Activated T-cell treated with anti-CD3 and anti-CD28 coated beads, Interleukin-2, amount 50 U/mL, for 72 hours (primary cell): ENCODE results near the gene LRRC72. TPM values are rescaled to one million over a fixed set of nuclear protein-coding genes. Genes with fewer than 3 reads are reported as not detected.

Experiments
- ATAC-seq, 2 donors: fragments of 150-1000 bp; cut with Tn5 transposase; replicated peaks in 1 of 2; 2 replicates each; pipeline ENCODE4 v1.10.0; 2021; ENCODE audit warnings: moderate library complexity in 2 of 2, mild to moderate bottlenecking in 1 of 2
- DNase-seq, 2 donors: peaks; one replicate each; pipeline ENCODE4 v3.0.0; 2021 to 2022; ENCODE audit warnings: mixed read lengths in 1 of 2
- H3K27ac Mint-ChIP-seq: one replicate; pipeline ENCODE4 v1.8.0; 2022; ENCODE audit warnings: mild to moderate bottlenecking, moderate library complexity, mixed read lengths
- H3K27me3 Mint-ChIP-seq: one replicate; pipeline ENCODE4 v1.8.0; 2022; ENCODE audit warnings: low read depth, mixed read lengths
- H3K36me3 Mint-ChIP-seq, 2 donors: one replicate each; pipeline ENCODE4 v1.8.0; 2022; ENCODE audit warnings: mixed read lengths in 2 of 2, mild to moderate bottlenecking in 1 of 2; ENCODE audit not compliant: insufficient read depth in 2 of 2
- H3K4me1 Mint-ChIP-seq: one replicate; pipeline ENCODE4 v1.8.0; 2022; ENCODE audit warnings: low read depth, mixed read lengths
- H3K4me3 Mint-ChIP-seq, 2 donors: one replicate each; pipeline ENCODE4 v1.8.0; 2022; ENCODE audit warnings: mild to moderate bottlenecking in 2 of 2, mixed read lengths in 2 of 2, moderate library complexity in 2 of 2
- H3K9me3 Mint-ChIP-seq, 2 donors: one replicate each; pipeline ENCODE4 v1.8.0; 2022; ENCODE audit warnings: mixed read lengths in 2 of 2
- total RNA-seq, 2 donors: library from RNA; stranded (reverse); gene quantifications; one replicate each; pipeline ENCODE4 v1.2.3, GENCODE V29; 2022

LRRC72 gene
- total RNA-seq, 2 donors from 2014 or later: not detected

GRCh38 chr7:16542401-16542800, 15.8 kb downstream of the LRRC72 start:
- no peaks in the 10 kb centered on the region for H3K27me3 Mint-ChIP-seq
- DNase-seq: no peak
- peaks cover 0 to 4% of the 10 kb centered on the region in 2 donors for H3K9me3 Mint-ChIP-seq
- H3K27ac Mint-ChIP-seq: no peak overlapping the region
- ATAC-seq: no peak
- H3K4me3 Mint-ChIP-seq: no peak overlapping the region
- H3K4me1 Mint-ChIP-seq: no peaks in the 10 kb centered on the region
- no peaks in the 10 kb centered on the region for H3K36me3 Mint-ChIP-seq

DNA sequence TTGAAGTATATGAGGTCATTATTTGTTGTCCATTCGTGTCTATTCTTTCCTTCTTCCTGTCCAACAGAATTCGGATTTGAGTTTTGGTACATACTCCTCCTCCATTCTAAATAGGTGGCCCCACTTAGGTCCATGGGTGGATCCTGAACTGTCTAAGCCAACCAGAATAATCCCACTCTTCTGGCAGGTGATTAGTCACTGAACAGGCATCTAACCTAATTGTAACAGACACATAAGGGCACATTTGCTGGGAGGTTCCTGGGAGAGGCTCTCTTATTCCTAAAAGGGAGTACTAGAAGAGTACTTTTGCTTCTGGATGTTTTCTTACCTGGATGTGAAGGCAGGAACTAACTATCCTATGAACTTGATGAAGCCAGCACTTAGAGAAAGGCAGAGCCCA, 16.8 kb downstream of the LRRC72 start:
- DNase-seq (no peak), ATAC-seq (no peak)
- Mint-ChIP-seq H3K36me3 (no peaks in the 10 kb centered on the region), H3K4me3 (no peak overlapping the region), H3K27me3 (no peaks in the 10 kb centered on the region), H3K4me1 (no peaks in the 10 kb centered on the region), H3K9me3 (peaks cover 0 to 4% of the 10 kb centered on the region in 2 donors), H3K27ac (no peak overlapping the region)

DNA sequence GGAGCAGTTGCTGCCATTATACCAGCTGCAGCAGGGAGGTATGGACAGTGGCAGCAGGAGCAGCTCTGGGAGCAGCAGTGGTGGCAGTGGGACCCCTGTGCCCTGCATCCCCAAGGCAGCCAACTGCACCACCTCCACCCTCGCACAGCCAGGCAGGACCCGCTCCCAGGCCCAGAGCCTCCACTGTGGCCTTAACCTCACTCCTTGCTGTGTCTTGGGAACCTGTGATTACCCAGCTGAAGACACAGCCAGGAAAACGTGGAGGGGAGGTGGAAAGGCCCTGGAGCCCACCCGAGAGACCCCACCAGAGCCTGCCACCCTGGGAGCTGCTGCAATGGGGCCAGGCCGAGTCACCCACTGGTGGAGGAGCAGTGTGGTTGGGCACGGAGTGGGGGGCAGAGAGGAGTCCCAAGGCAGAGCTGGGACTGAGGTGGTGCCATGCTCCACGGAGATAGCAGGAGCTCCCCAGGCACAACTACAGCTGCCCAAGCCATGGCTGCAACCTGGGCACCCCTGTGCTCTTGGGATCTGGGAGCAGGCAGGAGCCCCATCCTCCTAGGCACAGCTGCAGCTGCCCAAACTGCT, 20.4 kb downstream of the LRRC72 start:
- no peak overlapping the region for H3K4me3 Mint-ChIP-seq
- ATAC-seq: no peak

DNA sequence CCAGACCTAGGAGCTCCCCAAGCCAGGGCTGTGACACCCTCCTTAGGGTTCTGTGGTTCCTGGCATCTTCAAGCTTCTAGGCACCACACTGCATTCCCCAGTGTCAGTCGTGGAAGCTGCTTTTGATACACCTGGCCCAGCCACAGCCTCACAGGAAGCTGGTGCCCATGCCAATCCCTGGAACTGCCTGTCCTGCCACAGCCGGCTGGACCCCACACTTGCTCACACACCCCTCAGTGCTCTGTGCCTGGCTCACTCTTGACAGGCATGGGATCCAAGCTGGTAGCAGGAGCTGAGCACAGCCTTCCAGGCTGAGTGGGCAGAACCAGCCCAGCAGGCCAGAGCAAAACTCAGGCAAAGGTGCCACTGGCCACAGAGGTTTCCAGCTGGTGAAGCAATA, 21.8 kb downstream of the LRRC72 start:
- DNase-seq (no peak), ATAC-seq (no peak)
- no peak overlapping the region for H3K27ac Mint-ChIP-seq

More for the DNA sequence above, 20.4 kb downstream of the LRRC72 start:
- DNase-seq: no peak
- H3K4me1 Mint-ChIP-seq: no peaks in the 10 kb centered on the region
- no peaks in the 10 kb centered on the region for H3K27me3 Mint-ChIP-seq
- no peaks in the 10 kb centered on the region for H3K36me3 Mint-ChIP-seq
- H3K27ac Mint-ChIP-seq: no peak overlapping the region
- no peaks in the 10 kb centered on the region for H3K9me3 Mint-ChIP-seq

GRCh38 chr7:16550671-16551070, 24.0 kb downstream of the LRRC72 start:
- no peak for ATAC-seq
- Mint-ChIP-seq H3K4me1 (no peaks in the 10 kb centered on the region), H3K9me3 (no peaks in the 10 kb centered on the region), H3K36me3 (no peaks in the 10 kb centered on the region), H3K4me3 (no peak overlapping the region), H3K27me3 (no peaks in the 10 kb centered on the region), H3K27ac (peak overlapping the region; percentile 3)
- DNase-seq: no peak

More for the DNA sequence above, 21.8 kb downstream of the LRRC72 start:
- H3K4me1 Mint-ChIP-seq: no peaks in the 10 kb centered on the region
- H3K27me3 Mint-ChIP-seq: no peaks in the 10 kb centered on the region
- no peak overlapping the region for H3K4me3 Mint-ChIP-seq
- H3K36me3 Mint-ChIP-seq: no peaks in the 10 kb centered on the region
- no peaks in the 10 kb centered on the region for H3K9me3 Mint-ChIP-seq

DNA sequence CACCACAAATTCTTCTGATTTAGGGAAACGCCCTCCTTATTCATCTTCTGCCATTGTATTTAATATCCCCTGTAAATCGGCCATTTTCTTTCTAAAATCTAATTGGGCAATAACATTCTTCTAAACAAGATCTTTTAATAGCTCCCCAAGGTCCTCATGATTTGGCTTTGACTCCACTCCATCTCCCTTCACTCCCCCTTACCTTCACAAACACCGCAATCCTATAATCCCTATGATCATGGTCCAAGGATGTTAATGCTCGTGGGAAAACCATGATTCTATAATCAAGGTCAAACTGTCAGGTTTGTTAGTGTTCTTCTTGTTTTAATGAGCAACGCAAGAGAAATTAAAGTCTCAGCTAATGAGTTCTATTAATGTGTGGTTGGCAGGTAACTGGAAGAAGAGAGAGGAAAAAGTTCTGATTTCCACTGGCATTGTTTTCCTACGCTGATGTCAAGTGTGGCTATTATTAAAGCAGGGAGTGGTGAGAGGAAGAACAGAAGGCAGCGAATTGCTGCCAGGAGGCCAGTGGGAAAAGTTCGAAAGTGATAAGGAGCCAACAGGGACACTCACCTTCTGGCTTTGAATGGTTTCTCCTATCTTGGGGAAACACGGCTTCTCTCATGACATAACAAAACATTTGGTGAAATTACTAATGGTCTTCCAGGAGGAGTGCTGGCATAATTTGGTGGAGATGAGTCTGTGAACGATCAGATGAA, 28.1 kb downstream of the LRRC72 start:
- no peaks in the 10 kb centered on the region for H3K27me3 Mint-ChIP-seq
- H3K4me3 Mint-ChIP-seq: no peak overlapping the region
- no peaks in the 10 kb centered on the region for H3K36me3 Mint-ChIP-seq
- DNase-seq: no peak
- ATAC-seq: no peak
- H3K9me3 Mint-ChIP-seq: no peaks in the 10 kb centered on the region
- H3K4me1 Mint-ChIP-seq: no peaks in the 10 kb centered on the region
- H3K27ac Mint-ChIP-seq: no peak overlapping the region

DNA sequence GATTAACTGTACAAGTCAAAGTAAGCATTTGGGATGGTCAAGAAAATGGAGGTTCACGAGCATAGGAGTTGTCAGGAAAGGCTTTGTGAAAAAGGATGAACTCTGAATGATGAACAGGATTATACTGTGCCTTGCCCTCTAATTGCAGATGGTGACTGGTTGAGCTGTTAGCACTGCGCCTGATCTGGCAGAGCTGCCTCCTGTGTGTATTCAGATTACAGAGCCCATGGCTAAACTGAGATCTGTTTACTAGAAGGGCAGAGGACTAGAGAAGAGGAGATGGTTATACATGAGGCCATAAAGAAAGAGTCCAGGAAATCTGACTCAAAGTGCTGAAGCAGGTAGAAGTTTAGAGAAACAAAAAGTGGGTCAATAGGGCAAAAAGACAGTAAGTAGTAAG, 29.7 kb downstream of the LRRC72 start:
- ATAC-seq (no peak), DNase-seq (no peak)
- Mint-ChIP-seq H3K4me3 (no peak overlapping the region), H3K9me3 (no peaks in the 10 kb centered on the region), H3K27me3 (no peaks in the 10 kb centered on the region), H3K27ac (no peak overlapping the region), H3K4me1 (no peaks in the 10 kb centered on the region), H3K36me3 (no peaks in the 10 kb centered on the region)

GRCh38 chr7:16558761-16559302, 32.2 kb downstream of the LRRC72 start:
- H3K4me3 Mint-ChIP-seq: no peak overlapping the region
- no peak overlapping the region for H3K27ac Mint-ChIP-seq
- no peaks in the 10 kb centered on the region for H3K36me3 Mint-ChIP-seq
- peaks cover 10% of the 10 kb centered on the region for H3K4me1 Mint-ChIP-seq
- H3K9me3 Mint-ChIP-seq: no peaks in the 10 kb centered on the region
- H3K27me3 Mint-ChIP-seq: no peaks in the 10 kb centered on the region
- no peak for ATAC-seq
- no peak for DNase-seq

GRCh38 chr7:16559497-16560179, 33.0 kb downstream of the LRRC72 start:
- no peak for DNase-seq
- peaks cover 18% of the 10 kb centered on the region for H3K4me1 Mint-ChIP-seq
- H3K27me3 Mint-ChIP-seq: no peaks in the 10 kb centered on the region
- ATAC-seq: no peak
- no peaks in the 10 kb centered on the region for H3K9me3 Mint-ChIP-seq
- no peak overlapping the region for H3K4me3 Mint-ChIP-seq
- H3K36me3 Mint-ChIP-seq: no peaks in the 10 kb centered on the region
- no peak overlapping the region for H3K27ac Mint-ChIP-seq

- H3K27ac Mint-ChIP-seq: no peak overlapping the region
- DNase-seq (no peak), ATAC-seq (no peak)
- H3K27me3 Mint-ChIP-seq: no peaks in the 10 kb centered on the region
- peaks cover 24% of the 10 kb centered on the region for H3K4me1 Mint-ChIP-seq
- no peaks in the 10 kb centered on the region for H3K9me3 Mint-ChIP-seq
- H3K4me3 Mint-ChIP-seq: no peak overlapping the region
- H3K36me3 Mint-ChIP-seq: no peaks in the 10 kb centered on the region
Observed at GRCh38 chr7:16561943-16562342, 35.3 kb downstream of the LRRC72 start.

GRCh38 chr7:16562456-16563220, 36.0 kb downstream of the LRRC72 start:
- no peak for ATAC-seq
- H3K9me3 Mint-ChIP-seq: no peaks in the 10 kb centered on the region
- H3K4me1 Mint-ChIP-seq: peaks cover 24% of the 10 kb centered on the region
- H3K36me3 Mint-ChIP-seq: no peaks in the 10 kb centered on the region
- no peak for DNase-seq
- H3K27ac Mint-ChIP-seq: no peak overlapping the region
- H3K27me3 Mint-ChIP-seq: no peaks in the 10 kb centered on the region
- H3K4me3 Mint-ChIP-seq: peak overlapping the region; percentile 59 to 82

DNA sequence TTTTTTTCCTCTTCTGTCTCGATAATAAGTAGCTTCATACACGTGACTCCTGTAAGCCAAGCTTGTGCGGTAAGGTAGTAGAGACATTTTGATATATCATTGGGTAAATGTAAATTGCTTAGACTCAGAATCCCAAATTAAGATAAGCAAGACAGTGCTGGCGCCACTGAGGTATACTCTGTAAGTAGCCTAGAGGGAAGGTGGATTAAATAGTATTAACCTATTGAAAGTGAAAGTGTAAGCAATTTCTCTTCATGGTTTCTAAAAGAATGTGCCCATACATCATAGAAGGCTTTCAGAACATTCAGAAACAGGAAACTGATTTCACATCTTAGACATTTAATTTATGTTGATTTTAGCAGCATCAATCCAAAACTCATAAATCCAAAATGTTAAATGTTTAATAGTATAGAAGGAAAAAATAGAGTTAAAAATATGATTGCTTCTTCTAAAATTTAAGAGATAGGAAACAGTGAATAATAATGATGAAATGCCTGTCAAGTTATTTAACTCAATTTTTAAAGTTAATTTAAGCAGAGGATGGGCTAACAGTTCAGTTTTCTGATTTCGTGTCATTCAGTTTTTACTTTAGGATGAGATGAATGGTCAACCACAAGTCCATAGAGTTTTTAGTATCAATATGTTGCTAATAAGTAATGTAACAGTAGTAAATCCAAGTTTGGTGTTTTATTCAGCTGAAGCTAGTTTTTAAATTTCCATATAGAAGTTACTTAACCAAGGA, 36.8 kb downstream of the LRRC72 start:
- no peaks in the 10 kb centered on the region for H3K27me3 Mint-ChIP-seq
- no peak for DNase-seq
- H3K4me1 Mint-ChIP-seq: peaks cover 24% of the 10 kb centered on the region
- H3K36me3 Mint-ChIP-seq: no peaks in the 10 kb centered on the region
- ATAC-seq: peak; percentile 59 to 71
- H3K27ac Mint-ChIP-seq: peak overlapping the region; percentile 71
- peak overlapping the region; percentile 59 to 82 for H3K4me3 Mint-ChIP-seq
- no peaks in the 10 kb centered on the region for H3K9me3 Mint-ChIP-seq
